Measurements from ENCODE around the gene TCL1A.

Gene TCL1A

DNA sequence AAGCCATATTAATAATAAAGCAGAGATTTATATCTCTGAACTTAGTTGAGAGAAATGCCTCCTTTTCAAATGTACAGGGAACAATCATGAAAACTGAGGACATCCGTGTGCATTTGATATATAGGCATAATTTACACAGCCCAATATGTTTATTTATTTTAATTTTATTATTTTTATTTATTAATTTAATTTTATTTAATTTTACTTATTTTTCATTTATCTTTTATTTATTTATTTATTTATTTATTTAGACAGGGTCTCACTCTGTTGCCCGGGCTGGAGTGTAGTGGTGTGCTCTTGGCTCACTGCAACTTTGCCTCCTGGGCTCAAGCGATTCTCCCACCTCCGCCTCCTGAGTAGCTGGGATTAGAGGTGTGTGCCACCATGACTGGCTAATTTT, 8.4 kb downstream of the TCL1A start:
- no peak for DNase-seq (ENCODE audit: low spot score)

- no peak for DNase-seq (ENCODE audit: low spot score)
Measured at GRCh38 chr14:95703805-95704204, 10.1 kb downstream of the TCL1A start.

DNA sequence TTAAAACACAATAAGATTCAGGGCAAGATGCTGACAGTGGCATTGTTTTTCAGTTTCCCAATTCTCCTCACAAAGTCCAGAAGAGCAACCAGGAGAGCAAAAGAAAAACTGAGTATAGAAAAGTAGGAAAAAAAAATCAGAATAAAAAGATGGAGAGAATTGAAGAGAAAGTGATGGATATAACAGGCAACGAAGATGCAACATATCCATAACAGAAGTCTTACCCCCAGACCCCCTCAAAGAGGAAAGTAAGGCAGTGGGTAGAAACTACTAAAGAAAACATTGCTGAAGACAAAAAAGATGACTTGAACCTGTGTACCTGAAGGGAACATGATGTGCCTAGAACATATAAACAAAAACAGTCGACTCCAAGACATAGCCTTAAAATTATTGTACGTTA, 10.6 kb downstream of the TCL1A start:
- DNase-seq (ENCODE audit: low spot score) = no peak

DNA sequence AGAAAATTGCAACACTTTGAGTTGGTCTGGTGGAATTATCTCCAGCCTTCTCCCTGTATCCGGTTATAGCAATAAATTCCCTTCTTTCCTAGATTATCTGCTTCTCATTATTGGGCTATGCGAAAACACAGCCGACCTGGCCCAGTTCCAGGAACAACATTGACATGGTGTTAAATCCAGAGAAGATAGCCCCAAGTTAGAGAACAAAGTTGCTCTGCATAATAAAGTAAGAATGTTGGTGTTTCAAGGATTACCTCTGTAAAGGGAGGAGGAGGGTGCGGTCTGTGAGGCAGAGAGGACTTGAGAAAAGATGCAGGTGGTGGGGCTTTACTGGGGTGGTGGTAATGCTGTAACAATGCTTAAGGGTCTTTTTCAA, 12.1 kb downstream of the TCL1A start:
- DNase-seq (ENCODE audit: low spot score) = no peak

GRCh38 chr14:95700221-95700976, 13.5 kb downstream of the TCL1A start:
- no peak for DNase-seq (ENCODE audit: low spot score)

DNA sequence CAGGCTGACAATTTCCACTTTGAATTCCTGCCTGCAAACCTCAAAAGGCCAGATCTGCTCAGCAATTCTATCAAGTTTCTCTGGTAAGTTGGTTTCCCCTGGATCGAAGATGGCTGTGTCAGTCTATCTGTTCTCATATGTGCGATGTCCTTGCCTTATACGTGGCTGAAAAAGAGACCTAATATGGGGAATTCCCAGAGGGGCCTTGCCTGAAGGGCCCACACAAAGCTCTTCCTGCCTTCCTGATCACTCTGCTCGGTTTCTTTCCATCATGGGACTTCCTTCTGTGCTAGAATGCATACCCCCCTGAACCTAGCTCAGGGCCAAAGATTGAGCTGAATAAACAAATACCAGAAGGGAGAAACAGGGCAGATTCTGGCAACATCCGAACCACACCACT, 14.5 kb downstream of the TCL1A start:
- DNase-seq (ENCODE audit: low spot score) = no peak

GRCh38 chr14:95698287-95698686, 15.6 kb downstream of the TCL1A start:
- no peak for DNase-seq (ENCODE audit: low spot score)

- no peak for DNase-seq (ENCODE audit: low spot score)
Measured at GRCh38 chr14:95697764-95698163, 16.2 kb downstream of the TCL1A start.

DNA sequence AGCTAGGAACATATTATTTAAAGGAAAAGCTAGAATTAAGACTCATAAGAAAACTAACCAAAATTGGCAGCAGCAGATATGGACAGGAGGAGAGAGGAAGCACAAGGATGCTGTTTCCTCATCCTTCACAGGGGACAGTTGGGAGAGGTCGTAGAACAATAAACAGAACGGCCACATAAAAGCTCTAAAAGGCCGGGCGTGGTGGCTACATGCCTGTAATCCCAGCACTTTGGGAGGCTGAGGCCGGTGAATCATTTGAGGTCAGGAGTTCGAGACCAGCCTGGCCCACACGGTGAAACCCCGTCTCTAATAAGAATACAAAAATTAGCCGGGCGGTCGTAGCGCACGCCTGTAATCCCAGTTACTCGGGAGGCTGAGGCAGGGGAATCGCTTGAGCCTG, 17.2 kb downstream of the TCL1A start:
- DNase-seq (ENCODE audit: low spot score) = no peak

- DNase-seq (ENCODE audit: low spot score) = no peak
Measured at GRCh38 chr14:95695913-95696312, 18.0 kb downstream of the TCL1A start.

DNA sequence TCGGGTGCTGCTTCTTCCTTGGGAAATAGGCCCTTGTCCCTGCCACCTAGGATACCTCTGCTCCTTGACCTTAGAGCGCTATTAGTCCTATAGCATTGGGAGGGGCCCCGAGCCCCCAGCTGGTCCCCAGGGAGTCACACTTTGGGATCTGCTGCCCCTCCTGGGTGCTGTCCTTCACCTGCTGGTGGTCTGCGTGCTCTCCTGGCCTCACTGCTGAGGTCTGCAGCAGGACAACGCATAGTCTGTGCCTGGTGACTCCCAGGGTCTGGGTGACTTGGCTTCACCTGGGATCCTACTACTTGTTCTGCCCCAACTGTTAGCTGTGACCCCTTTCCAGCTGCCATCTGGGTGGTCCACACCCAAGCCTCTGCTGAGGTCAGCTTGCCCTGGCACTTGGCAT, 18.9 kb downstream of the TCL1A start:
- DNase-seq (ENCODE audit: low spot score) = no peak

- DNase-seq (ENCODE audit: low spot score) = no peak
Measured at GRCh38 chr14:95692109-95692508, 21.8 kb downstream of the TCL1A start.

- no peak for DNase-seq (ENCODE audit: low spot score)
Measured at GRCh38 chr14:95691591-95691990, 22.3 kb downstream of the TCL1A start.

DNA sequence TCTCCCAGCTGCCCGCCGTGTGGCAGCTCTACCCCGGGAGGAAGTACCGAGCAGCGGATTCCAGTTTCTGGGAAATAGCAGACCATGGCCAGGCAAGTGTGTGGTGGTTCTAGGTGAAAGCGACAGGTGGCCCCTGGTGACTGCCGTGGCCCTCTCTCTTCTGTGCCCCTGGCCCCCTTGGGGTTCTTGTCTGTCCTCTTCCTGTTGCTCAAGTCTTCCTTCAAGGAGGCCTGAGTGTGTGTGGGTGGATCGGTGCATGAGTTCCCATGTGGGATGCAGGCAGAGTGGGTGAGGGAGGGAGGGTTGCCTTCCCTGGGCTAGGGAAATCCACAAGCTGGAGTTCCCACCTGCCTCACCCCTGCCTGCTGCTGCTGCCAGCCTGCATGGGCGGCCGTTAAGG, 23.1 kb downstream of the TCL1A start:
- no peak for DNase-seq (ENCODE audit: low spot score)

- no peak for DNase-seq (ENCODE audit: low spot score)
Measured at GRCh38 chr14:95689441-95689840, 24.5 kb downstream of the TCL1A start.

DNA sequence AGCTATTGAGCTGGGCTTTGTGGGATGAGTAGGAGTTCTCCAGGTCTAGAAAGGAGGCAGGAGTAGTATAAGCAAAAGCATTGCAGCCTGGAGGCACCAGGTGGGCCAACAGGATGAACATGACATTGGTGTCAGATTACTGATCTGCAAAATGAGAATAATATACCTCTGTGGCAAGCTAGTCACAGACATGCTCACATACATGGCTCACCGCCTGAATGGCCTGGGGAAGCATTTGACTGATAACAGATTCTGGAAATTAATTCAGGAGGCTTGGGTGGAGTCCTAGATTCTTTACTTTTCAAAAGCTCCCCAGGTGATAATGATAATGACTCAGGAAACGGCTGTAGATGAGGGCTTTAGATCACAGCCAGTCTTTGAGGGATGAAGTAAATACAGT, 27.0 kb downstream of the TCL1A start:
- no peak for DNase-seq (ENCODE audit: low spot score)

GRCh38 chr14:95685978-95686922, 27.7 kb downstream of the TCL1A start, which contains the start of gene TCL1B:
TCL1B (plus strand) TSS chr14:95686426; CDS start chr14:95686468, 42 bp downstream.
- peak; percentile 76 for DNase-seq (ENCODE audit: low spot score)

DNA sequence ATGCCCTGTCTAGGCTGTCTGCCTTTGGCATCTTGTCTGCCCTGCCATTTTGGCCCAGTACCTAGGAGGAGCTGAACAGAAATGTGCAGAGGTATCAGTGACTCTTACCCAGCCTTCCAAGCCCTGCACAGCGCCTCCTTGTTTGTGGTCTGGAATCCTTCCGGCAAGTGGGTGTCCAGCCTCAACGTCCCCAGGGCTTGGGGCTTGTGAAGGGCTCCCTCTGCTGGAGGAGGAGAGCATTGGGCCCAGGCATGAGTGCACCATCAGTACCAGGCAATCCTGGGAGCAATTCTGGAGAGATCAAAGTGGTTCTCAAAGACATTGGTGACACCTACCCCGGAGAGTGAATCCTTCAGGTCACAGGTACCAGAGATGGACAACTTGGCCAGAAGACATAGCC, 30.1 kb downstream of the TCL1A start:
- peak; percentile 66 for DNase-seq (ENCODE audit: low spot score)

DNA sequence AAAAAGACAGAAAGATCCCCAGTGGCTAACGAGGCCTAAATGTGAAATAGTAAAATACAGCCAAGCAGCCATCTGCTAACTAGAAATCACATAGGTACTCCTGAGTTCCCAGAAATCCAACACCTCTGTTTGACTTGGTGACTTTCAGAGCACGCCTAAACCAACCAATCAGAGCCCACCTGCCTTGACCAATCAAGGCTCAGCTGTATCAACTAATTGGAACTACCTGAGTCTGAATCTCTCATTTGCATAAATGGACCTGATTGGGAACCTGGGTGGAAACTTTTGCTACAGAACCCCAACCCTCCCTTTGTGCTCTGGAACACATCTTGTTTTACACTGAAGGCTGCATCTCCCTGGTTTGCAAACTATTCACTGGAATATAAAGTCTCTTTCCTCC, 32.8 kb downstream of the TCL1A start:
- DNase-seq (ENCODE audit: low spot score) = no peak

DNA sequence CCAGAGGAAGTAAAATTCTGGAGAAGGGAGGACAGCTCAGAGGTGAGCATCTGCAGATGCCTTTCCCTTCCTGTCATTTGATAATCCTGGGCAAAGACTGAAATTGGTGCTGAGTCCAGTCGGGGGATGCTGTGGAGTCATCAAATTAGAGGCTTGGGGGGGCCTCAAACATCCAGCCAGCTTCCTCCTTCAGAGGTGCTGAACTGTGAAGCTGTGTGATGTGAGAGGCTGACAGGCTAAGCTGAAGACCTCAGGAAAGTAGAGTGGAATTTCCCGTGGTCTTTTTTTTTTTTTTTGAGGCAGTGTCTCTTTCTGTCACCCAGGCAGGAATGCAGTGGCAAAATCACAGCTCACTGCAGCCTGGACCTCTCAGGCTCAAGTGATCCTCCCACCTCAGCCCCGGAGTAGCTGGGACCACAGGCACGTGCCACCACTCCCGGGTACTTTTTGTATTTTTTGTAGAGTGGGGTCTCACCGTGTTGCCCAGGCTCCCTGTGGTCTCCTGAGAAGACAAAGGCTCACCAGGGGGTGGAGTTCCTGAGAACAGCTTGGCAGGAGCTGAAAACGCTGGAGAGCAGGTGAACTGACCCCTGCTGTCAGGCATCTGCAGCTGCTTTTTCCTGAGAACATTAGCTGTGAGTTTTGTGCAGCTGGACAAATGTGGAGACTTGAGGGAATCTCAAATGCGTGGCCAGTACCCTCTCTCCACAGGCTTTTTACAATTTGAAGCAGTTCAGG, 33.8 kb downstream of the TCL1A start:
- peak; percentile 33 for DNase-seq (ENCODE audit: low spot score)

DNA sequence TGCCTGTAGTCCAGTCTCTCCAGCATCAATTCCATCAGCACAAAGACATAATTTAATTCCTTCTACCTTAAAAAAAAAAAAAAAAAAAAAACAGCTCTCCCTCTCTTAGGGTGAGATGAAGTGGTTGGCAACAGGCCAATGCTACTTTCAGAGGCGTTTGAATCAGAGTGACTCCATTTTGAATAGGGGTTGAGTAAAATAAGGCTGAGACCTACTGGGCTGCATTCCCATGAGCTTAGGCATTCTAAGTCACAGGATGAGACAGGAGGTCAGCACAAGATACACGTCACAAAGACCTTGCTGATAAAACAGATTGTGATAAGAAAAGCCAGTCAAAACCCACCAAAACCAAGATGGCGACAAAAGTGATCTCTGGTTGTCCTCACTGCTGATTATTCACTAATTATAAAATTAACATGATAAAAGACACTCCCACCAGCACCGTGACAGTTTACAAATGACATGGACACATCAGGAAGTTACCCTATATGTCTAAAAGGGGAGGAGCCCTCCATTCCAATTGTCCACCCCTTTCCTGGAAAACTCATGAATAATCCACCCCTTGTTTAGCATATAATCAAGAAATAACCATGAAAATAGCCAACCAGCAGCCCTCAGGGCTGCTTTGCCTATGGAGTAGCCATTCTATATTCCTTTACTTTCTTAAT, 34.6 kb downstream of the TCL1A start:
- no peak for DNase-seq (ENCODE audit: low spot score)

Data from iPS-NIHi11 (cell line).